ENCODE measurements around the gene METTL16. TPM values are rescaled to one million over a fixed set of nuclear protein-coding genes. Genes with fewer than 3 reads are reported as not detected.

The METTL16 gene
- total and polyA plus RNA-seq, 5 donors = 17.7 to 26.5 (median 22.7) TPM

- H3K4me3 ChIP-seq (ENCODE audit: low read length) = peak within 1 kb of the TSS; percentile 77
- H3K27me3 ChIP-seq (ENCODE audit: control insufficient read depth, insufficient read depth) = no peaks in the 10 kb centered on the region
- no peaks in the 10 kb centered on the region for H3K9me3 ChIP-seq (ENCODE audit: control insufficient read depth, low read length)
- ATAC-seq (peak; percentile 68 to 71), DNase-seq (peak; percentile 95 to 98 (median 98))
- intact Hi-C loops (cut with DNase I) = no loop called here
- under 1% methylated on average over 51 of the region's 51 CpGs for WGBS
- H3K27ac ChIP-seq (ENCODE audit: low read length) = peak within 1 kb of the TSS; percentile 97
- H3K4me1 ChIP-seq (ENCODE audit: control insufficient read depth, insufficient read depth, low read length) = peaks cover 15% of the 10 kb centered on the region
Measured at GRCh38 chr17:2400877-2401425, 110.7 kb downstream of the METTL16 start, which contains the start of gene MNT. Gene MNT (minus strand): TSS chr17:2401060. CDS start chr17:2400712, 348 bp downstream.

GRCh38 chr17:2400474-2400866 lies 111.2 kb downstream of the METTL16 start:
- intact Hi-C loops (cut with DNase I) = no loop called here
- Histone ChIP-seq H3K4me3 (ENCODE audit: low read length) (peak overlapping the region; percentile 77), H3K27ac (ENCODE audit: low read length) (peak overlapping the region; percentile 74), H3K9me3 (ENCODE audit: control insufficient read depth, low read length) (no peaks in the 10 kb centered on the region), H3K27me3 (ENCODE audit: control insufficient read depth, insufficient read depth) (no peaks in the 10 kb centered on the region), H3K4me1 (ENCODE audit: control insufficient read depth, insufficient read depth, low read length) (peaks cover 19% of the 10 kb centered on the region)
- ATAC-seq = no peak
- WGBS = under 1% methylated on average over 43 of the region's 43 CpGs
- DNase-seq = peak in 2 of 3 donors; percentile 84 to 86

- Histone ChIP-seq H3K27ac (ENCODE audit: low read length) (peak overlapping the region; percentile 98), H3K4me1 (ENCODE audit: control insufficient read depth, insufficient read depth, low read length) (peaks cover 22% of the 10 kb centered on the region), H3K4me3 (ENCODE audit: low read length) (peak overlapping the region; percentile 77), H3K27me3 (ENCODE audit: control insufficient read depth, insufficient read depth) (no peaks in the 10 kb centered on the region), H3K9me3 (ENCODE audit: control insufficient read depth, low read length) (no peaks in the 10 kb centered on the region)
- peak; percentile 76 to 77 for ATAC-seq
- intact Hi-C loops (cut with DNase I) = no loop called here
- WGBS = under 1% methylated on average over 82 of the region's 82 CpGs
- DNase-seq = peak; percentile 97 to 99 (median 98)
Measured at GRCh38 chr17:2399572-2400473, 111.9 kb downstream of the METTL16 start.

DNA sequence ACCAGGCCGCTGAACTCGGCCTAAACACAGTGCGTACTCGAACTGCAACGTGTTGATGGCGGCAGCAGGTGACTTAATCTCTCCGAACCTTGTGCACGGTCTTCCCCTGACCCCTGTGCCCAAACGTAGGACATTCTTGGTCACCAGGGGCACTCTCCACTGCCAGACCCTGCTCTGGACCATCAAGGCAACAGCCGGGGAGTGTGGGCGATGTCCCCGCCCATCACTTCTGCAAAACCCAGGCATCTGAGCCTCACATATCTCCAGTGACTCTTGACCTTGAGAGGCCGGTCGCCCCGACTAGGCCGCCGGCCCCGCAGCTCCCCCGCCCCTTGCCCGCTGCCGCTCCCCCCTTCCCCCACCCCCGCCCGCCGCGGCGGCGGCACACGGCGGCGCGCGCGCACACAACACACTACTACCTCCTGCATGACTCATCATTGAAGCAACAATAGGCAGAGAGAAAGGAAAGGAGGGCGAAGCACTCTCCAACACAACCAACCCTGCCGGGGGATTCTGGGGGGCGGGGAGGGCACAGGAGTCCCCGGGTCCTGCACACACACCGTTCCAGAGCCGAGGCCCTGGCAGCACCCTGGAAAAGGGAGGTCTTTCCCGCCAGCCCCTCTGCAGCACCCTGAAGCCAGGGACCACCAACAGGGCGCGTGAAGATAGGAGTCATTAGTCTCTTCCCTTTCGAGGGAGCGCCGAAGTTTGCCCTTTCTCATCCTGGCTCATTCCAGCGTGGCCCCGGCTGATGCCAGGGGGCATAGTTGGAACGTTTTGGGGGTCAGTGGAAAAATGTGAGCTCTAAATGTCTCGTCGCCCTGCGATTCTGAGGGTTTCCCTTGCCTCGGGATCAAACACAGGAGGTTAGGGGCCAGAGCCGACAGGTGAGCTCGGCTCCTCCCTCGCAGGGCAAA lies 112.8 kb downstream of the METTL16 start:
- intact Hi-C loops (cut with DNase I) = no loop called here
- 12% methylated on average over 55 of the region's 55 CpGs for WGBS

GRCh38 chr17:2398182-2398581 lies 113.5 kb downstream of the METTL16 start:
- intact Hi-C loops (cut with DNase I) = no loop called here
- no peak for ATAC-seq
- Histone ChIP-seq H3K4me1 (ENCODE audit: control insufficient read depth, insufficient read depth, low read length) (peaks cover 24% of the 10 kb centered on the region), H3K9me3 (ENCODE audit: control insufficient read depth, low read length) (no peaks in the 10 kb centered on the region), H3K27ac (ENCODE audit: low read length) (peak overlapping the region; percentile 65), H3K4me3 (ENCODE audit: low read length) (no peak overlapping the region), H3K27me3 (ENCODE audit: control insufficient read depth, insufficient read depth) (no peaks in the 10 kb centered on the region)
- DNase-seq = peak in 2 of 3 donors; percentile 5 to 15
- WGBS = 72% methylated on average over 10 of the region's 10 CpGs

More for the DNA sequence above, 112.8 kb downstream of the METTL16 start:
- H3K4me3 ChIP-seq (ENCODE audit: low read length) = peak overlapping the region; percentile 55
- peak overlapping the region; percentile 98 for H3K27ac ChIP-seq (ENCODE audit: low read length)
- peaks cover 24% of the 10 kb centered on the region for H3K4me1 ChIP-seq (ENCODE audit: control insufficient read depth, insufficient read depth, low read length)
- no peaks in the 10 kb centered on the region for H3K9me3 ChIP-seq (ENCODE audit: control insufficient read depth, low read length)
- H3K27me3 ChIP-seq (ENCODE audit: control insufficient read depth, insufficient read depth) = no peaks in the 10 kb centered on the region
- DNase-seq (peak; percentile 70 to 85 (median 81)), ATAC-seq (peak in 1 of 2 donors; percentile 5)

DNA sequence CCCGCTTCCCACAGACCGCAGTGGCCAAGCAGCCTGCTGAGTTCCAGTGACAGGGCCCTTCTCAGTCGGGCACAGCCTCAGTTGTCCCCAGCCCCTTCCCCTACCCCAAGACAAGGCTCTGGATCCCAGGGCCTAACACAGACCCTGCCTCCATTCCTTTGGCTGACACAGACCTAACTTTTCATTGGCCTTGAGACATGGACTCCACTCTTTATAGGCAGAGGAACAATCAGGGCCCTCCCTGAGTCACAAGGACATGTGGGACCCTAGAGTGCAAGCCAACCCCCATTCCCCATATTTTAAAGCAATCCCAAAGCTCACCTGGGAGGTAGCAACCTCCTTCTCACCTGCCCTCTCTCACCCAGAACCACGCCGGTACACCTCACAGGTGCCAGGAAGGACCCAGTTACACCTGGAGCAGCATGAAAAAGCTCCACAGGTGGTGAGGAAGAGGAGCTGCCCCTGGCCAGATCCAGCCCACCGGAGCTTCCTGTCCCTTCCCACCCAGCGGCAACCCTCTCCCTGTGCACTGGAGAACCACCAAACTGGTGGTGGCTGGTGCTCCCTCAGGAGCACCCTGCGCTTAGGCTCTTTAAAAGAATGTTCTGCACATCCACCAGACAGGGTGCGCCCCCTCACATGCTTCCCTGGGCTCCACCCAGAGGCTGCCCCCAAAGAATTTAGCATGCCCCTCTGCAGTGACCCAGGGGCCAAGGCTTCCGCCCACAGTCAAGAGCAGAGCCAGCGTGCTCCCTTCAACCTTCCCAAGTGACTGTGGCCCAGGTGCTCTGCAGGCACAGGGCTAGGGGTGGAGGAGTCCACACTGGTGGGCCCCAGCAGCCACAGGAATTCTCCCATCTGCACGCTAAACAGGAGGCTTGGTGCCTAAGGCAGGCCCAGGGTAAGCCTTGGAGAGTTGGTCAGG lies 114.2 kb downstream of the METTL16 start:
- 68% methylated on average over 12 of the region's 12 CpGs for WGBS
- Histone ChIP-seq H3K27ac (ENCODE audit: low read length) (peak overlapping the region; percentile 65), H3K27me3 (ENCODE audit: control insufficient read depth, insufficient read depth) (no peaks in the 10 kb centered on the region), H3K4me1 (ENCODE audit: control insufficient read depth, insufficient read depth, low read length) (peaks cover 23% of the 10 kb centered on the region), H3K4me3 (ENCODE audit: low read length) (peak overlapping the region; percentile 3), H3K9me3 (ENCODE audit: control insufficient read depth, low read length) (no peaks in the 10 kb centered on the region)
- ATAC-seq (no peak), DNase-seq (peak in 2 of 3 donors; percentile 21 to 61)
- intact Hi-C loops (cut with DNase I) = no loop called here

GRCh38 chr17:2396568-2397246 lies 115.0 kb downstream of the METTL16 start:
- ATAC-seq = peak; percentile 49 to 54
- H3K27me3 ChIP-seq (ENCODE audit: control insufficient read depth, insufficient read depth) = no peaks in the 10 kb centered on the region
- intact Hi-C loops (cut with DNase I) = no loop called here
- peaks cover 21% of the 10 kb centered on the region for H3K4me1 ChIP-seq (ENCODE audit: control insufficient read depth, insufficient read depth, low read length)
- H3K9me3 ChIP-seq (ENCODE audit: control insufficient read depth, low read length) = no peaks in the 10 kb centered on the region
- peak overlapping the region; percentile 65 for H3K27ac ChIP-seq (ENCODE audit: low read length)
- H3K4me3 ChIP-seq (ENCODE audit: low read length) = peak overlapping the region; percentile 3
- DNase-seq = peak; percentile 97 to 98 (median 97)
- 4% methylated on average over 34 of the region's 34 CpGs for WGBS

DNA sequence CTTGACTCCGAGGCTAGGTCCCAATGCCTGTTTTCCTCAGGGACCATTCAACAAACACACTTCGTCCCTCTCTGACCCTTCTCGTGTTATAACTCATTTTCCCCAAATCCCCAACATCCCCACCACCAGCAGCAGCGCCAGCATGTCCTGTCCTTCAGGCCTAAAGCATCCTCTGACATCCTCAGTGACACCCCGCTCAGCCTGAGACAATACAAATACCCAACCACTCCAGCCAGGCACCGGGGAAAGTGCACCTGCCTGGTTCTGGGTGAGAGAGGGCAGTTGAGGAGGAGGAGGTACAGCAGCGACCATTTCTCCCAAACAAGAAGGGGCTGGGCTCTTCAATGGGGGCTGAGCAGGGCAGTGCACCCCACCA lies 115.5 kb downstream of the METTL16 start:
- Histone ChIP-seq H3K4me3 (ENCODE audit: low read length) (peak overlapping the region; percentile 0), H3K9me3 (ENCODE audit: control insufficient read depth, low read length) (no peaks in the 10 kb centered on the region), H3K27me3 (ENCODE audit: control insufficient read depth, insufficient read depth) (no peaks in the 10 kb centered on the region), H3K4me1 (ENCODE audit: control insufficient read depth, insufficient read depth, low read length) (peaks cover 21% of the 10 kb centered on the region), H3K27ac (ENCODE audit: low read length) (peak overlapping the region; percentile 65)
- no peak for DNase-seq
- intact Hi-C loops (cut with DNase I) = no loop called here
- no peak for ATAC-seq
- 36% methylated on average over 7 of the region's 7 CpGs for WGBS

DNA sequence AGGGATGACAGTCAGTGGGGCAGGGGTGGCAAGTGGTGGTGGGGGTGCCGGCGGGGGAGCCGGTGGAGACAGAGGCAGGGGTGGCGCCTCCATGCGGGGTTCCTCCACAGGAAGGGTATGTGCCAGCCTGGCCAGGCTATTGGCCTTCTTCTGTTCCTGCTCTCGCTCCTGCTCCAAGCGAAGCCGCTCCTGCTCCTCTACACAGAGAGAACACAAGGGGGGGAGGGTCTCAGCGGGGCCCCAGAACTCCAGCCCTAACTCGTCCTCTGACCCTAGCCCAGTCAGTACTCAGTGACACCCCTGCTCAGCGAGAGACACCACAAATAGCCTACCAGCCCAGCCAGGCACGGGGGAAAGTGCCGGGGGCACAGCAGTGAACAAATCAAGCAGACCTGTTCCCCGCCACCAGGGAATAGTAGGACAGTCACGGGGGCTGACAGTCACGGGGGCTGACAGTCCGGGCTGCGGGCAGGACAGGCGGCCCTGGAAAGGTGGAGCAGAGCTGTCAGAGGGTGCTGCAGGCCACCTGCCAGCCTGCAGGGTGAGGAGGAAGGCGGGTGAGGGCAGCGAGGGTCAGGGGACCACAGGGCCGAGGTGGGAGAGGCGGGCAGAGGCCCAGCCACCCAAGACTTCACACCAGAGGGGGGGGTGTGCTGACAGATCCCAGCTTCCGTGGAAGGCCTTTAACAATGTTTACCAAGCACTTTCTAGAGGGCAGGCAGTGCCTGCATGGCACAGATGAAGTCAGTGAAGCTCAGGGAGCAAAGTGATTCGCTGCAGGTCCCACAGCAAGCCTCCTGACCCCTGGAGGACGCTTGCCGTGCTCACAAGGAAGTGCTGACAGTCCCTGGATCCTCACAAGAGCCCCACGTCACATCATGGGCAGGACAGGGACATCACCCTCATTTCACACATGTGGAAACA lies 116.2 kb downstream of the METTL16 start:
- no peaks in the 10 kb centered on the region for H3K27me3 ChIP-seq (ENCODE audit: control insufficient read depth, insufficient read depth)
- H3K27ac ChIP-seq (ENCODE audit: low read length) = peak overlapping the region; percentile 65
- intact Hi-C loops (cut with DNase I) = no loop called here
- ATAC-seq = no peak
- H3K4me3 ChIP-seq (ENCODE audit: low read length) = no peak overlapping the region
- peaks cover 21% of the 10 kb centered on the region for H3K4me1 ChIP-seq (ENCODE audit: control insufficient read depth, insufficient read depth, low read length)
- peak in 2 of 3 donors; percentile 50 to 63 for DNase-seq
- H3K9me3 ChIP-seq (ENCODE audit: control insufficient read depth, low read length) = no peaks in the 10 kb centered on the region
- 59% methylated on average over 28 of the region's 28 CpGs for WGBS

All from right cardiac atrium (tissue), 5 donors.